HepG2 (cell line): ENCODE data around the gene XPC. TPM values are rescaled to one million over a fixed set of nuclear protein-coding genes. Genes with fewer than 3 reads are reported as not detected.

Experiments used
- ATF1 ChIP-seq: IDR thresholded peaks from 2 replicates; pipeline ENCODE4 v1.6.1; 2016; ENCODE audit warnings: mild to moderate bottlenecking, control low read depth
- ERF ChIP-seq: IDR thresholded peaks from 2 replicates; pipeline ENCODE4 v1.6.1; 2018; ENCODE audit warnings: missing biosample characterization, missing genetic modification reagents
- FOXP1 ChIP-seq, 2 experiments: fragments of 450-650 bp in 1 of 2; IDR thresholded peaks; 2 replicates each; pipeline ENCODE4 v1.6.1; 2017 to 2018; ENCODE audit warnings: antibody characterized with exemption in 1 of 2
- GMEB1 ChIP-seq: sonication (generic); formaldehyde crosslinking; IDR thresholded peaks from 2 replicates; pipeline ENCODE4 v1.5.1; 2020; ENCODE audit warnings: missing genetic modification reagents, mild to moderate bottlenecking, borderline replicate concordance
- HMG20B ChIP-seq: conservative IDR thresholded peaks from 2 replicates; pipeline ENCODE4 v1.6.1; 2016; ENCODE audit warnings: missing genetic modification reagents, missing compliant biosample characterization
- HMGXB4 ChIP-seq, 2 experiments: sonication (generic) in 1 of 2; formaldehyde crosslinking in 1 of 2; IDR thresholded peaks; 2 replicates each; pipeline versions ENCODE4 v1.4.0 to v1.6.1; 2018 to 2020; ENCODE audit warnings: missing genetic modification reagents in 2 of 2, borderline replicate concordance in 1 of 2, low read depth in 1 of 2, mild to moderate bottlenecking in 1 of 2, missing biosample characterization in 1 of 2
- KLF15 ChIP-seq: sonication (generic); formaldehyde crosslinking; IDR thresholded peaks from 2 replicates; pipeline ENCODE4 v1.8.1; 2023; ENCODE audit warnings: borderline replicate concordance, mild to moderate bottlenecking, inconsistent platforms, missing genetic modification reagents, mixed read lengths
- LBX2 ChIP-seq: sonication (generic); formaldehyde crosslinking; IDR thresholded peaks from 2 replicates; pipeline ENCODE4 v1.5.0; 2020; ENCODE audit warnings: missing genetic modification reagents, mild to moderate bottlenecking, borderline replicate concordance
- MTA1 ChIP-seq: sonication (generic); formaldehyde crosslinking; IDR thresholded peaks from 2 replicates; pipeline ENCODE4 v1.4.0; 2020; ENCODE audit warnings: missing genetic modification reagents, mild to moderate bottlenecking, borderline replicate concordance
- NCOA2 ChIP-seq: sonication (generic); formaldehyde crosslinking; IDR thresholded peaks from 2 replicates; pipeline ENCODE4 v1.8.0; 2022; ENCODE audit warnings: inconsistent platforms
- POLR2AphosphoS5 ChIP-seq: IDR thresholded peaks from 2 replicates; pipeline ENCODE4 v1.6.1; 2012; ENCODE audit warnings: low read depth, low read length
- RXRA ChIP-seq: sonication (generic); formaldehyde crosslinking; IDR thresholded peaks from 2 replicates; pipeline ENCODE4 v1.5.1; 2020; ENCODE audit warnings: missing genetic modification reagents
- SAP130 ChIP-seq: IDR thresholded peaks from 2 replicates; pipeline ENCODE4 v1.6.1; 2016; ENCODE audit warnings: low read depth
- SIX1 ChIP-seq: sonication (generic); formaldehyde crosslinking; IDR thresholded peaks from 2 replicates; pipeline ENCODE4 v1.4.0; 2020; ENCODE audit warnings: missing genetic modification reagents, borderline replicate concordance
- STAT5B ChIP-seq: sonication (generic); formaldehyde crosslinking; IDR thresholded peaks from 2 replicates; pipeline ENCODE4 v1.4.0; 2020; ENCODE audit warnings: missing genetic modification reagents
- TFE3 ChIP-seq: IDR thresholded peaks from 2 replicates; pipeline ENCODE4 v1.6.1; 2016
- ZBTB3 ChIP-seq: sonication (generic); formaldehyde crosslinking; IDR thresholded peaks from 2 replicates; pipeline ENCODE4 v1.4.0; 2020; ENCODE audit warnings: low read depth, mild to moderate bottlenecking, moderate library complexity, missing genetic modification reagents, borderline replicate concordance
- ZBTB42 ChIP-seq: sonication (generic); formaldehyde crosslinking; IDR thresholded peaks from 2 replicates; pipeline ENCODE4 v1.5.0; 2020; ENCODE audit warnings: mild to moderate bottlenecking, missing genetic modification reagents
- ZBTB7B ChIP-seq: sonication (generic); formaldehyde crosslinking; IDR thresholded peaks from 2 replicates; pipeline ENCODE4 v1.4.0; 2020; ENCODE audit warnings: missing genetic modification reagents
- ZEB1 ChIP-seq: IDR thresholded peaks from 2 replicates; pipeline ENCODE4 v1.6.1; 2012; ENCODE audit warnings: mild to moderate bottlenecking, low read depth, inconsistent platforms; ENCODE audit not compliant: insufficient replicate concordance
- ZNF20 ChIP-seq: sonication (generic); formaldehyde crosslinking; IDR thresholded peaks from 2 replicates; pipeline ENCODE4 v1.4.0; 2020; ENCODE audit warnings: mild to moderate bottlenecking, moderate library complexity, missing genetic modification reagents
- ZNF354B ChIP-seq: sonication (generic); formaldehyde crosslinking; IDR thresholded peaks from 2 replicates; pipeline ENCODE4 v1.8.0; 2022; ENCODE audit warnings: mild to moderate bottlenecking, missing genetic modification reagents
- ZNF382 ChIP-seq: sonication (generic); formaldehyde crosslinking; IDR thresholded peaks from 2 replicates; pipeline ENCODE4 v1.5.0; 2020; ENCODE audit warnings: missing genetic modification reagents, mild to moderate bottlenecking, borderline replicate concordance
- ZNF598 ChIP-seq: sonication (generic); formaldehyde crosslinking; IDR thresholded peaks from 2 replicates; pipeline ENCODE4 v1.5.1; 2020; ENCODE audit warnings: mild to moderate bottlenecking, missing genetic modification reagents, borderline replicate concordance
- ZNF605 ChIP-seq: sonication (generic); formaldehyde crosslinking; IDR thresholded peaks from 2 replicates; pipeline ENCODE4 v1.8.0; 2022; ENCODE audit warnings: mild to moderate bottlenecking, missing genetic modification reagents
- polyA plus RNA-seq, 8 experiments: library from polyadenylated mRNA; depleted of rRNA in 3 of 8; stranded (reverse) in 7 of 8; unstranded in 1 of 8; fragments of >200 nt; fragmentation: Illumina TruSeq in 4 of 8; extraction: Trizol in 4 of 8; gene quantifications; 2 replicates each; pipeline versions ENCODE4 v1.2.1 to v1.2.3, GENCODE V29; 2011 to 2016; ENCODE audit warnings: low read depth in 4 of 8, missing spikeins in 1 of 8, mixed read lengths in 1 of 8; ENCODE audit not compliant: insufficient read depth in 1 of 8
- total RNA-seq, 5 experiments: library from RNA; depleted of rRNA; stranded (reverse); fragments of >200 nt; fragmentation: Illumina TruSeq; extraction: Trizol; gene quantifications; 2 replicates each; pipeline ENCODE4 v1.2.3, GENCODE V29; 2016; ENCODE audit warnings: low read depth in 1 of 5

Gene XPC
- total and polyA plus RNA-seq, 2 of the 13 experiments (the other 11 are each of a cell fraction or from before 2014, with no cell fraction given), result 9.4 to 24.1 TPM

- TF ChIP-seq HMG20B (CRISPR knock-in tag) (no peak), MTA1 (CRISPR knock-in tag) (peak; percentile 95), RXRA (CRISPR knock-in tag) (peak; percentile 45; the same call in 1 of the 2 replicates), FOXP1 (IDR thresholded peaks at IDR 0.05) (no peak), FOXP1 (CRISPR knock-in tag; IDR thresholded peaks at IDR 0.05) (no peak), NCOA2 (CRISPR knock-in tag) (no peak), ZNF598 (CRISPR knock-in tag) (no peak), SIX1 (peak; percentile 53; the same call in 1 of the 2 replicates), ZNF605 (peak; percentile 93), ZBTB42 (CRISPR knock-in tag) (no peak), KLF15 (CRISPR knock-in tag) (no peak), GMEB1 (peak; percentile 91), ZNF354B (CRISPR knock-in tag) (no peak), ERF (CRISPR knock-in tag) (no peak), STAT5B (no peak), POLR2AphosphoS5 (peak; percentile 92), ZEB1 (peak; percentile 65), ZBTB7B (CRISPR knock-in tag) (no peak), ZBTB3 (CRISPR knock-in tag) (0 out of 2 replicates have a peak, but pooled peaks have one; percentile 58), TFE3 (CRISPR knock-in tag) (peak; percentile 41), LBX2 (CRISPR knock-in tag) (no peak), ZNF382 (CRISPR knock-in tag) (no peak), ZNF20 (CRISPR knock-in tag) (no peak), HMGXB4 (CRISPR knock-in tag; IDR thresholded peaks at IDR 0.05; ENCODE audit: borderline replicate concordance in 1 of 2, low read depth in 1 of 2) (peak; percentile 55 to 93), ATF1 (CRISPR knock-in tag) (peak; percentile 90), SAP130 (peak; percentile 98)
Observed at GRCh38 chr3:14178247-14179113, at the start of gene XPC, which contains the start of gene LSM3 (continued).
